Panc1 (cell line): ENCODE data around the gene ERGIC1. TPM values are rescaled to one million over a fixed set of nuclear protein-coding genes. Genes with fewer than 3 reads are reported as not detected.

Experiments used
- ATAC-seq: fragments of 200-7000 bp; cut with Tn5 transposase; 2 replicates; pipeline ENCODE4 v1.9.1; 2020; ENCODE audit warnings: mild to moderate bottlenecking, moderate library complexity
- BruUV-seq: library from RNA; stranded (reverse); fragments of 400-500 nt; replicated peaks from 2 replicates; lab custom pipeline; 2021; lab: Mats Ljungman, UMichigan
- CTCF ChIA-PET: fragments of 300-600 bp; sonication (Branson Sonifier 250); formaldehyde crosslinking; loops from one replicate; lab custom pipeline; 2022; ENCODE audit warnings: antibody characterized with exemption; lab: Charles Lee
- POLR2A ChIA-PET: fragments of 300-600 bp; sonication (Branson Sonifier 250); formaldehyde crosslinking; loops from one replicate; lab custom pipeline; 2022; ENCODE audit warnings: antibody characterized with exemption; lab: Charles Lee
- DNase-seq: peaks from one replicate; pipeline ENCODE4 v3.0.0-alpha.2; 2010; ENCODE audit warnings: low read depth, low spot score
- H3K27ac ChIP-seq: 2 replicates; pipeline ENCODE4 v1.5.1; 2011; ENCODE audit warnings: mild to moderate bottlenecking, low read length, inconsistent platforms
- H3K27me3 ChIP-seq: fragments of 200-500 bp; sonication (Bioruptor generic); 2 replicates; pipeline ENCODE4 v1.6.0; 2014; ENCODE audit warnings: low read length, inconsistent platforms; ENCODE audit not compliant: control insufficient read depth, insufficient read depth
- H3K36me3 ChIP-seq: fragments of 200-500 bp; sonication (Bioruptor generic); 2 replicates; pipeline ENCODE4 v1.5.1; 2014; ENCODE audit warnings: inconsistent platforms, mild to moderate bottlenecking, low read length, moderate library complexity; ENCODE audit not compliant: control insufficient read depth, insufficient read depth
- H3K4me1 ChIP-seq: 2 replicates; pipeline ENCODE4 v1.5.1; 2011; ENCODE audit warnings: inconsistent platforms, mild to moderate bottlenecking, low read length, moderate library complexity; ENCODE audit not compliant: control insufficient read depth, insufficient read depth
- H3K4me3 ChIP-seq, 2 experiments: 2 replicates each; pipeline ENCODE4 v1.5.1; 2011 to 2012; ENCODE audit warnings: low read depth in 2 of 2, low read length in 2 of 2, mild to moderate bottlenecking in 2 of 2, inconsistent platforms in 1 of 2, moderate library complexity in 1 of 2
- H3K9me3 ChIP-seq: fragments of 200-500 bp; sonication (Bioruptor generic); 2 replicates; pipeline ENCODE4 v1.5.1; 2014; ENCODE audit warnings: low read depth, mild to moderate bottlenecking, inconsistent platforms, low read length, moderate library complexity; ENCODE audit not compliant: control insufficient read depth, insufficient read depth
- POLR2AphosphoS5 ChIP-seq: IDR thresholded peaks from 2 replicates; pipeline ENCODE4 v1.6.1; 2012; ENCODE audit warnings: mild to moderate bottlenecking, low read depth, low read length, moderate library complexity
- SIN3A ChIP-seq: IDR thresholded peaks from 2 replicates; pipeline ENCODE4 v1.6.1; 2012; ENCODE audit warnings: low read depth, mild to moderate bottlenecking, low read length, moderate library complexity, borderline replicate concordance; ENCODE audit not compliant: insufficient read depth
- TCF7L2 ChIP-seq: IDR thresholded peaks from 2 replicates; pipeline ENCODE4 v1.6.1; 2011; ENCODE audit warnings: mild to moderate bottlenecking, low read depth, low read length, inconsistent platforms
- in situ Hi-C: cut with HindIII; loops from 2 replicates; pipeline ENCODE4 v1.10.0; 2016; ENCODE audit warnings: low sequenced_read_pairs, low pct_unique_long_range_greater_than_20kb
- intact Hi-C: fragments of 100-400 bp; cut with micrococcal nuclease; formaldehyde crosslinking; loops from one replicate; pipeline ENCODE4 v1.10.0; 2022; ENCODE audit not compliant: unreplicated experiment
- total RNA-seq: library from RNA; stranded (reverse); gene quantifications from one replicate; pipeline ENCODE4 v1.2.1, GENCODE V29; 2021; ENCODE audit not compliant: unreplicated experiment
- TF ChIP-seq, protein P1 (sequence below): fragments of 450-650 bp; IDR thresholded peaks from 2 replicates; pipeline ENCODE4 v1.5.1; 2017; ENCODE audit warnings: mild to moderate bottlenecking
- TF ChIP-seq, protein P2 (sequence below), 2 experiments: IDR thresholded peaks; 2 replicates each; pipeline ENCODE4 v1.6.1; 2011 to 2012; ENCODE audit warnings: low read depth in 2 of 2, control low read depth in 1 of 2, low read length in 1 of 2, mild to moderate bottlenecking in 1 of 2, moderate library complexity in 1 of 2; ENCODE audit not compliant: insufficient read depth in 1 of 2

ERGIC1 gene
- total RNA-seq, 1 experiment from 2014 or later: 206 TPM

DNA sequence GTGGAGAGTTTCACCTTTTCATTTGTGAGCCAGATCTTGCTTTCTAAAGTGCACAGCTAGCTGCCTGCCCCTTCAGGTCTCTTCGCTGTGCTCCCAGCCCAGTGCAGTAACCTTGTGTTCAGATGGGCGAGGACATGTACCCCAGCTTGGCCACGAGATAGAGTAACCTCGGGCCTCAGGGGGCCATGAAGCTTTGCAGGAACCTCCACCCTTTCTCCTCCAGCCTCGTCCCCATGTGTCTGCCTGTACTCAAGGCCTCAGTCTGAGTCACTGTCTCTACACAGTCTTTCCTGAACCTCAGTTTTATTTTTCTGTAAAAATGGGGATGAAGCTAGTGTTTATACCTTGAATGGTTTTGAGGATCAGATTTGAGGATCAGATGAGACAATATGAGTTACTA is 37.9 kb downstream of the ERGIC1 start:
- Histone ChIP-seq H3K27me3 (no peaks in the 10 kb centered on the region), H3K27ac (peak overlapping the region; percentile 98), H3K36me3 (no peaks in the 10 kb centered on the region), H3K9me3 (no peaks in the 10 kb centered on the region), H3K4me1 (peaks cover 94% of the 10 kb centered on the region), H3K4me3 (no peak overlapping the region)
- ChIA-PET POLR2A (interaction anchor here (0.5 to 0.6 kb wide), 2 partner anchors 37 to 366 kb away, joined by 3 to 6 read pairs; no protein-coding TSS in a partner anchor), CTCF (no interaction called here)
- ATAC-seq: no peak
- no peak for TF ChIP-seq SIN3A
- TF ChIP-seq TCF7L2: no peak
- no peak for TF ChIP-seq POLR2AphosphoS5
- TF ChIP-seq, protein P1, sequence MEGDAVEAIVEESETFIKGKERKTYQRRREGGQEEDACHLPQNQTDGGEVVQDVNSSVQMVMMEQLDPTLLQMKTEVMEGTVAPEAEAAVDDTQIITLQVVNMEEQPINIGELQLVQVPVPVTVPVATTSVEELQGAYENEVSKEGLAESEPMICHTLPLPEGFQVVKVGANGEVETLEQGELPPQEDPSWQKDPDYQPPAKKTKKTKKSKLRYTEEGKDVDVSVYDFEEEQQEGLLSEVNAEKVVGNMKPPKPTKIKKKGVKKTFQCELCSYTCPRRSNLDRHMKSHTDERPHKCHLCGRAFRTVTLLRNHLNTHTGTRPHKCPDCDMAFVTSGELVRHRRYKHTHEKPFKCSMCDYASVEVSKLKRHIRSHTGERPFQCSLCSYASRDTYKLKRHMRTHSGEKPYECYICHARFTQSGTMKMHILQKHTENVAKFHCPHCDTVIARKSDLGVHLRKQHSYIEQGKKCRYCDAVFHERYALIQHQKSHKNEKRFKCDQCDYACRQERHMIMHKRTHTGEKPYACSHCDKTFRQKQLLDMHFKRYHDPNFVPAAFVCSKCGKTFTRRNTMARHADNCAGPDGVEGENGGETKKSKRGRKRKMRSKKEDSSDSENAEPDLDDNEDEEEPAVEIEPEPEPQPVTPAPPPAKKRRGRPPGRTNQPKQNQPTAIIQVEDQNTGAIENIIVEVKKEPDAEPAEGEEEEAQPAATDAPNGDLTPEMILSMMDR: no peak
- TF ChIP-seq, protein P2, sequence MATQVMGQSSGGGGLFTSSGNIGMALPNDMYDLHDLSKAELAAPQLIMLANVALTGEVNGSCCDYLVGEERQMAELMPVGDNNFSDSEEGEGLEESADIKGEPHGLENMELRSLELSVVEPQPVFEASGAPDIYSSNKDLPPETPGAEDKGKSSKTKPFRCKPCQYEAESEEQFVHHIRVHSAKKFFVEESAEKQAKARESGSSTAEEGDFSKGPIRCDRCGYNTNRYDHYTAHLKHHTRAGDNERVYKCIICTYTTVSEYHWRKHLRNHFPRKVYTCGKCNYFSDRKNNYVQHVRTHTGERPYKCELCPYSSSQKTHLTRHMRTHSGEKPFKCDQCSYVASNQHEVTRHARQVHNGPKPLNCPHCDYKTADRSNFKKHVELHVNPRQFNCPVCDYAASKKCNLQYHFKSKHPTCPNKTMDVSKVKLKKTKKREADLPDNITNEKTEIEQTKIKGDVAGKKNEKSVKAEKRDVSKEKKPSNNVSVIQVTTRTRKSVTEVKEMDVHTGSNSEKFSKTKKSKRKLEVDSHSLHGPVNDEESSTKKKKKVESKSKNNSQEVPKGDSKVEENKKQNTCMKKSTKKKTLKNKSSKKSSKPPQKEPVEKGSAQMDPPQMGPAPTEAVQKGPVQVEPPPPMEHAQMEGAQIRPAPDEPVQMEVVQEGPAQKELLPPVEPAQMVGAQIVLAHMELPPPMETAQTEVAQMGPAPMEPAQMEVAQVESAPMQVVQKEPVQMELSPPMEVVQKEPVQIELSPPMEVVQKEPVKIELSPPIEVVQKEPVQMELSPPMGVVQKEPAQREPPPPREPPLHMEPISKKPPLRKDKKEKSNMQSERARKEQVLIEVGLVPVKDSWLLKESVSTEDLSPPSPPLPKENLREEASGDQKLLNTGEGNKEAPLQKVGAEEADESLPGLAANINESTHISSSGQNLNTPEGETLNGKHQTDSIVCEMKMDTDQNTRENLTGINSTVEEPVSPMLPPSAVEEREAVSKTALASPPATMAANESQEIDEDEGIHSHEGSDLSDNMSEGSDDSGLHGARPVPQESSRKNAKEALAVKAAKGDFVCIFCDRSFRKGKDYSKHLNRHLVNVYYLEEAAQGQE (IDR thresholded peaks at IDR 0.05; ENCODE audit: insufficient read depth in 1 of 2, low read depth in 2 of 2, low read length in 1 of 2): no peak
- no TSS peak for BruUV-seq
- intact Hi-C loops (no loop called here), in situ Hi-C loops (no loop called here)
- no peak for DNase-seq

DNA sequence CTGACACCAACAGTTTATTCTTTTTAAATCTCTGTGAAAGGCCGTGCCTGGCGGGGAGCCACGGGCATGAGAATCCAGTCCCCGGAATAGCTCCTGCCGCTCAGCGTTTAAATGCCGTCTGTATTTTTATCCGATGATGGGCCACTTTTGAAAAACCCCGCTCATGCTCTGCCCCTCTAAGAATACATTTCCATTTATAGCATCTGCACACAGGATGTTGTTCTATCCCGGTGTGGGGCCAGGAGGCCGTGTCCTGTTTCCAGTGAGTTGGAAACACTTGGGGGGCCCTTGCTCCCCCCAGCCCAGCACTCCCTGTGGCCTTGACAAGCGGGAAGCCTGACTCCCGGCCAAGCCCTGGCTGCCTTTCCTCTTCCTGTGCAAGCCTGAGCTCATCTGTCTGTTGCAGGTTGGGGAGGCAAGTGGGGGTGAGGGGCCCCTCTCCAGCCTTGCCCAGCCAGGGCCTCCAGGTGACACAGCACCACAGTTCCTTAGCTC is 39.0 kb downstream of the ERGIC1 start:
- intact Hi-C loops (no loop called here), in situ Hi-C loops (no loop called here)
- TF ChIP-seq SIN3A: no peak
- no peak for TF ChIP-seq TCF7L2
- TF ChIP-seq POLR2AphosphoS5: no peak
- TF ChIP-seq, protein P2 (IDR thresholded peaks at IDR 0.05; ENCODE audit: insufficient read depth in 1 of 2, low read depth in 2 of 2, low read length in 1 of 2): no peak
- TF ChIP-seq, protein P1: no peak
- Histone ChIP-seq H3K27me3 (no peaks in the 10 kb centered on the region), H3K36me3 (no peaks in the 10 kb centered on the region), H3K4me1 (peaks cover 91% of the 10 kb centered on the region), H3K4me3 (no peak overlapping the region), H3K27ac (peak overlapping the region; percentile 98), H3K9me3 (no peaks in the 10 kb centered on the region)
- no TSS peak for BruUV-seq
- POLR2A ChIA-PET: no interaction called here
- ATAC-seq (no peak), DNase-seq (no peak)
- CTCF ChIA-PET: interaction anchor here (0.6 kb wide), 1 partner anchor 12 kb away, joined by 3 read pairs; no protein-coding TSS in a partner anchor
